Loucy (cell line): ENCODE results near the gene MACROD1.

Experiments
- H2AFZ ChIP-seq: fragments of 200-600 bp; sonication (generic); 2 replicates; pipeline ENCODE4 v1.6.0; 2016; ENCODE audit warnings: antibody characterized with exemption, mild to moderate bottlenecking, low read length, moderate library complexity
- H3F3A ChIP-seq: fragments of 200-600 bp; 2 replicates; pipeline ENCODE4 v1.6.0; 2016; ENCODE audit warnings: antibody characterized with exemption, low read depth, mild to moderate bottlenecking
- H3K27me3 ChIP-seq: fragments of 200-600 bp; sonication (generic); 2 replicates; pipeline ENCODE4 v1.6.1; 2014; ENCODE audit warnings: low read length, mild to moderate bottlenecking; ENCODE audit not compliant: insufficient read depth, poor library complexity, severe bottlenecking
- H3K36me3 ChIP-seq: fragments of 200-600 bp; sonication (generic); 2 replicates; pipeline ENCODE4 v1.6.1; 2016; ENCODE audit warnings: low read length; ENCODE audit not compliant: insufficient read depth
- H3K4me1 ChIP-seq: fragments of 200-600 bp; sonication (generic); 2 replicates; pipeline ENCODE4 v1.5.1; 2014; ENCODE audit warnings: low read length, mild to moderate bottlenecking; ENCODE audit not compliant: insufficient read depth, poor library complexity, severe bottlenecking
- H3K4me2 ChIP-seq: fragments of 200-600 bp; sonication (generic); 2 replicates; pipeline ENCODE4 v1.6.0; 2014; ENCODE audit warnings: antibody characterized with exemption, low read length, low read depth, mild to moderate bottlenecking; ENCODE audit not compliant: poor library complexity, severe bottlenecking
- H3K4me3 ChIP-seq: fragments of 200-600 bp; sonication (generic); 2 replicates; pipeline ENCODE4 v1.5.1; 2014; ENCODE audit warnings: low read length, mild to moderate bottlenecking, mixed read lengths; ENCODE audit not compliant: poor library complexity, severe bottlenecking
- H3K79me2 ChIP-seq: fragments of 200-600 bp; sonication (generic); 2 replicates; pipeline ENCODE4 v1.6.1; 2014; ENCODE audit warnings: low read length; ENCODE audit not compliant: insufficient read depth
- H3K9ac ChIP-seq: fragments of 200-600 bp; sonication (generic); 2 replicates; pipeline ENCODE4 v1.6.0; 2014; ENCODE audit warnings: mild to moderate bottlenecking, low read depth, low read length, moderate library complexity; ENCODE audit not compliant: poor library complexity, severe bottlenecking
- H3K9me2 ChIP-seq: fragments of 200-600 bp; sonication (generic); replicated peaks from 2 replicates; pipeline ENCODE4 v1.6.1; 2016; ENCODE audit warnings: low read depth, low read length, mixed read lengths
- H3K9me3 ChIP-seq: fragments of 200-600 bp; sonication (generic); 2 replicates; pipeline ENCODE4 v1.6.1; 2014; ENCODE audit warnings: mild to moderate bottlenecking, antibody characterized with exemption, low read length, low read depth; ENCODE audit not compliant: insufficient read depth
- H4K20me1 ChIP-seq: fragments of 200-600 bp; sonication (generic); 2 replicates; pipeline ENCODE4 v1.6.0; 2014; ENCODE audit warnings: antibody characterized with exemption, low read length, mild to moderate bottlenecking; ENCODE audit not compliant: insufficient read depth, poor library complexity, severe bottlenecking
- EZH2phosphoT487 ChIP-seq: fragments of 200-600 bp; IDR thresholded peaks from 2 replicates; pipeline ENCODE4 v1.6.1; 2018; ENCODE audit warnings: antibody characterized with exemption, mild to moderate bottlenecking, moderate library complexity, borderline replicate concordance
- TF ChIP-seq, protein P1 (sequence below): fragments of 200-600 bp; sonication (generic); conservative IDR thresholded peaks from 2 replicates; pipeline ENCODE4 v1.5.1; 2014; ENCODE audit warnings: mild to moderate bottlenecking, antibody characterized with exemption, low read length

The MACROD1 gene

DNA sequence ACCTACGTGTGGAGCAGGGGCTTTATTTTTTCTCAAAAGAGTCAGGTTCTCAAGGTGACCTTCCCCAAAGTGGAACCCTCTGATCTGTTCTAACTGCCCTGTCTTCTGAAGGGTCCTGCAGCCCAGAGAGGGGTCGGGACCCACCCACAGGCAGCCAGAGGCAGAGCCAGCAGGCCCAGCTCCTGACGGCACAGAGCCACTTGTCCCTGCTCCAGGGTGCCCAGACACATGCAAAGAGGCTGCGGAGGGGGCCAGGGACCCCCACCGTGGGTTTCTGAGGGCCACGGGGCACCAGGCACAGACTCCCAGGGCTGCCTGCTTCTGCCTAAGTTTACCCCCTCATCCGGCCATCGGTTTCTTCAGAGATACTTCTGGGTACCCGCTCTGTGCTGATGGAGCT, 93.0 kb downstream of the MACROD1 start:
- H2AFZ ChIP-seq, result no peak overlapping the region
- no peaks in the 10 kb centered on the region for H3K36me3 ChIP-seq
- no peaks in the 10 kb centered on the region for H3K9me3 ChIP-seq
- H3K9me2 ChIP-seq, result no peaks in the 10 kb centered on the region
- H4K20me1 ChIP-seq, result no peaks in the 10 kb centered on the region
- TF ChIP-seq, protein P1, sequence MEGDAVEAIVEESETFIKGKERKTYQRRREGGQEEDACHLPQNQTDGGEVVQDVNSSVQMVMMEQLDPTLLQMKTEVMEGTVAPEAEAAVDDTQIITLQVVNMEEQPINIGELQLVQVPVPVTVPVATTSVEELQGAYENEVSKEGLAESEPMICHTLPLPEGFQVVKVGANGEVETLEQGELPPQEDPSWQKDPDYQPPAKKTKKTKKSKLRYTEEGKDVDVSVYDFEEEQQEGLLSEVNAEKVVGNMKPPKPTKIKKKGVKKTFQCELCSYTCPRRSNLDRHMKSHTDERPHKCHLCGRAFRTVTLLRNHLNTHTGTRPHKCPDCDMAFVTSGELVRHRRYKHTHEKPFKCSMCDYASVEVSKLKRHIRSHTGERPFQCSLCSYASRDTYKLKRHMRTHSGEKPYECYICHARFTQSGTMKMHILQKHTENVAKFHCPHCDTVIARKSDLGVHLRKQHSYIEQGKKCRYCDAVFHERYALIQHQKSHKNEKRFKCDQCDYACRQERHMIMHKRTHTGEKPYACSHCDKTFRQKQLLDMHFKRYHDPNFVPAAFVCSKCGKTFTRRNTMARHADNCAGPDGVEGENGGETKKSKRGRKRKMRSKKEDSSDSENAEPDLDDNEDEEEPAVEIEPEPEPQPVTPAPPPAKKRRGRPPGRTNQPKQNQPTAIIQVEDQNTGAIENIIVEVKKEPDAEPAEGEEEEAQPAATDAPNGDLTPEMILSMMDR, result no peak
- no peak for TF ChIP-seq EZH2phosphoT487
- H3K4me2 ChIP-seq, result no peak overlapping the region
- no peak overlapping the region for H3K9ac ChIP-seq
- no peaks in the 10 kb centered on the region for H3K27me3 ChIP-seq
- H3K79me2 ChIP-seq, result no peaks in the 10 kb centered on the region
- H3K4me1 ChIP-seq, result no peaks in the 10 kb centered on the region
- no peaks in the 10 kb centered on the region for H3F3A ChIP-seq
- H3K4me3 ChIP-seq, result no peak overlapping the region

DNA sequence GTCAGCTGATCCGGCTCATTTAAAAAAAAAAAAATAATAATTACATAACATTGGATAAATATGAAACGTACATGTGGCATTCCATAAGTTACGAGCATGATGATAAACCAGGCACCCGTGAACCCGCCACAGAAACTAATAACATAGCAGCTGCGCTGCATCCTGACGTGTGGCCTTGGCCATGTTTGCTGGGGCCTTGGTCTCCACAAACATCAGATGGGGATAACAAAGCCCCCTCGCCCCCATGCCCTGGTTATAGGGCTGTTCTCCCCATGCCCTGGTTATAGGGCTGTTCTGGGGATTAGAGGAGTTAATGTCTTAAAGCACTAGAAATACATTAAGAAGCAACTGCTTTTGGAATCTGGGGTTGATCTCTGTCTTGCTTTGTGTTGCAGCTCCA, 93.5 kb downstream of the MACROD1 start:
- Histone ChIP-seq H4K20me1 (no peaks in the 10 kb centered on the region), H3K27me3 (no peaks in the 10 kb centered on the region), H3F3A (no peaks in the 10 kb centered on the region), H3K36me3 (no peaks in the 10 kb centered on the region), H3K4me1 (no peaks in the 10 kb centered on the region), H3K9me3 (no peaks in the 10 kb centered on the region), H3K4me2 (no peak overlapping the region), H3K9me2 (no peaks in the 10 kb centered on the region), H3K4me3 (no peak overlapping the region), H3K9ac (no peak overlapping the region), H3K79me2 (no peaks in the 10 kb centered on the region), H2AFZ (no peak overlapping the region)
- no peak for TF ChIP-seq EZH2phosphoT487
- TF ChIP-seq, protein P1, result no peak

DNA sequence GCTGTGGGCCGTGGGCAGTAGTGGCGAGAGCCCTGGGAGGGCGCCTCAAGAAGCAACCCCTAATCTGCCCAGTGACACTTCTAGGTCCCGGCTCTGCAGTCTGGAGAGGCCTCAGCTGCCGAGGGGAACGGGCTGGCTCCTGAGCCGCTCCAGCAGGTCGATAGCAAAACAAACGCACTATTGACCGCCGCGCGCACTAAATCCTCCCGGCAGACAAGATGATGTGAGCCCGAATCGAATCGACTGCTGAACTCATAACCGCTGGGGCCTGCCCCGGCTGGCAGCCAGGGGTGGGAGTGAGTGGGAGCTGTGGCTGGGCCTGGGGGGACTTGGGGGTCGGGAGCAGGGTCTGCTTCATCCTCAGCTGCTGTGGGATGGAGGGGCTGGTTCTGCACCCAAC, 94.1 kb downstream of the MACROD1 start:
- no peaks in the 10 kb centered on the region for H3K36me3 ChIP-seq
- no peaks in the 10 kb centered on the region for H3K9me2 ChIP-seq
- TF ChIP-seq EZH2phosphoT487, result no peak
- TF ChIP-seq, protein P1, result no peak
- no peak overlapping the region for H3K4me3 ChIP-seq
- no peak overlapping the region for H2AFZ ChIP-seq
- no peaks in the 10 kb centered on the region for H3K9me3 ChIP-seq
- no peaks in the 10 kb centered on the region for H4K20me1 ChIP-seq
- H3K4me1 ChIP-seq, result no peaks in the 10 kb centered on the region
- H3F3A ChIP-seq, result no peaks in the 10 kb centered on the region
- H3K27me3 ChIP-seq, result no peaks in the 10 kb centered on the region
- H3K79me2 ChIP-seq, result no peaks in the 10 kb centered on the region
- no peak overlapping the region for H3K4me2 ChIP-seq
- no peak overlapping the region for H3K9ac ChIP-seq
